ENCODE measurements around the gene BPIFB1.

BPIFB1 gene

GRCh38 chr20:33328157-33329137, 45.4 kb downstream of the BPIFB1 start:
- DNase-seq (ENCODE audit: low read depth, low spot score), result no peak

GRCh38 chr20:33332905-33333456, 50.0 kb downstream of the BPIFB1 start:
- DNase-seq (ENCODE audit: low read depth, low spot score), result no peak

DNA sequence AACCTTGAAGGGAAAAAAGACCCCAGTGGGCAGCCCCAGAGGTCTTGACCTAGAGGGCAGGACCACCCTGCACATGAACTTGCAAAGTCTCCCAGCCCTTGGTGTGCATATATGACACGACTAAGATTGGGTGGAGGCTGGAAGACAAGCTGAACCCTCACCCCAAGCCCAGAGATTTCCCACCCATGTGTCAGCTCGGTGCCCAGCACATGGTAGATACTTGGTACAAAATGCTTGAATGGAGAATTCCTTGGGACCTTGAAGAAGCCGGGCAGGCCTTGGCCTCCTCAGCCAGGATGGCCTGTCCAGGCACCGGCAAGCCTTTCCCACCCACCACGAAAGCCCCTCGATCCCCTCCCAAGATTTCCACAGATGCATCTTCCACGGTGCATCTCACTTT, 50.6 kb downstream of the BPIFB1 start:
- DNase-seq (ENCODE audit: low read depth, low spot score), result no peak

- no peak for DNase-seq (ENCODE audit: low read depth, low spot score)
Measured at GRCh38 chr20:33334111-33334510, 51.1 kb downstream of the BPIFB1 start.

- no peak for DNase-seq (ENCODE audit: low read depth, low spot score)
Measured at GRCh38 chr20:33336375-33336774, 53.4 kb downstream of the BPIFB1 start.

GRCh38 chr20:33337119-33337518, 54.1 kb downstream of the BPIFB1 start:
- DNase-seq (ENCODE audit: low read depth, low spot score), result no peak

DNA sequence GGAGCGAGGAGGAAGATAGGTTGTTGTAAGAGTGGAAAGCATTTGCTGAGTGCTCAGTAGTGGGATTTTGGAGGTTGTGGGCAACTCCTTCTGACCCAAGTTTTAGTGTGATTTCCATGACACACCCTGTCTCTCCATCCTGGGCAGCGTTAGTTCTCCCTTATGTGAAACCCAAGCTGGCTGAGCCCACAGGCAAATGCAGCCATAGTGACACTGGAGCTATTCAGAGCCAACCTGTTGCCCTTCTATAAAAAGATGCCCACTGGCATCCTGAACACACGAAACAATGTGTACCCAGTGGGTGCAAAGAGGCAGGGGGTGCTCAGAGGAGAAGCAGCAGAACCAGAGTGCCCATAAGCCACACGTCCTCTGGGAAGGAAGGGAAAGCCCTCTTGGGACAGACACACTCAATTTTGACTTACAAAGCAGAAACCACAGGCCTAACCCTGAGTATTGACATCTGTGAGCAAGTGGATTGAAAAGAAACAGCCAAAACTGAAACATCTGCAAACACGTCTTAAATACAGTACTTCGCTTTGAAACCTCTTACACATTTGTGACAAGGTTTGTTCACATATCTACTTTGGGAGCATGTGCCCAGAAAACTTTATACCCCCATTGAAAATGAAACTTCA, 54.6 kb downstream of the BPIFB1 start:
- DNase-seq (ENCODE audit: low read depth, low spot score), result no peak

- DNase-seq (ENCODE audit: low read depth, low spot score), result no peak
Measured at GRCh38 chr20:33338467-33339258, 55.6 kb downstream of the BPIFB1 start.

DNA sequence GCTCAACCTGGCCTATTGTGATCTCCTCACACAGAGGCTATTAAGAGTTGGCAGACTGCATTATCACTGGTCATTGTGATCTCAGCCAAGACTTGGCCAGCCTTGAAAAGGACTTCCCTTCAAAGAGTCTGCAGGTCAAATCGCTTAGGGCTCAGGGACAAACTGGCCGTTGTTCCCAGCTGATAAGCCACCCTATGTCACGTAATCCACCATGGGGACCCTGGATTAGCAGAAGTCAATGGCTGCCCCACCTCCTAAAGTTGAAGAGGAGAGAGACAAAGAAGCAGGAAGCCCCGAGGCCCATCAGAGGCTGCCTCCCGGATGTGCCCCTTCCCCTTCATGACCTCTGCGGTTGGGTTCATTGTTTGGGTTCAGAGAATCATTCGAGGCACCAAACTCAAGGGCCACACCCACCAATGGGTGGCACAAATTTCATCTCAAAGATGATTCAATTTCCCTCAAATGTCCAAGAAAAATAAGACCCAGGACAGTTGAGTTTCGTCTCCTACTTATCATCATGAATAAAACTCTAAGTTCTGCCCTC, 56.6 kb downstream of the BPIFB1 start:
- DNase-seq (ENCODE audit: low read depth, low spot score), result no peak

DNA sequence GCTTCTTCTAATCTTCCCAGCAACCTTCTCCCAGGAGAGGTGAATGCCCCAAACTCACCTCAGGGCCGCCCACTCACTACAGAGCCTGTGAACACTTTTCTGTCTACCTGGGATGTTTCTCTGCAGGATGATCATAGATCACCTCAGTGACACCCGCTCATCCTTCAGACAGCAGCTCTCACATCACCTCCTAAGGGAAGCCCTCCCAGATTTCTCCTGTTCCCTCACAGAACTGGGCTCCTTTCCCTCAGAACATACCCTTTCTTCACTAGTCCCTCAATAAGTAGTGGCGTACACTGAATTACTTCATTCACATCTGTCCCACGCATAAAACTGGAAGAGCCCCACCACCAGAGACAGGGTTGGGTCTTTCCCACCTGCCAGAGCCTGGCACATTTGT, 60.5 kb downstream of the BPIFB1 start:
- DNase-seq (ENCODE audit: low read depth, low spot score), result no peak

DNA sequence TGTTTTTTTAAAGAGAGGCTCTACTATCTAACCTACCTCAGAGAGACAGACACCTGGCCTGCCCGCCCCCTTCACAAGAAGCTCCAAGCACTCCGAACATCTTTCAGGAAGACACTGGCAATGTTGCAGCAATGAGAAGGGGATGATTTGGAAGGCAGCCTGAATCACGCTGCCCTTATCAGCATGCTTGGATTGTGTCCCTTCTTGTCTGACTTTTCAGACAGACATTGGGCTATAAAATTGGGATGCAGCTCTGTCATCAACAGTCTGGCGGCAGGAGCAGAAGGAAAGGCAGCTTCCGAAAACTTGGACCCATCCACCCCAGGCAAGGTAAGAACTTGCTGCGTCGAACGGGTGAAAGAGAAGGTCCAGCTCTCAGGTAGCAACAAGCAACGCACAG, 62.3 kb downstream of the BPIFB1 start:
- DNase-seq (ENCODE audit: low read depth, low spot score), result no peak

DNA sequence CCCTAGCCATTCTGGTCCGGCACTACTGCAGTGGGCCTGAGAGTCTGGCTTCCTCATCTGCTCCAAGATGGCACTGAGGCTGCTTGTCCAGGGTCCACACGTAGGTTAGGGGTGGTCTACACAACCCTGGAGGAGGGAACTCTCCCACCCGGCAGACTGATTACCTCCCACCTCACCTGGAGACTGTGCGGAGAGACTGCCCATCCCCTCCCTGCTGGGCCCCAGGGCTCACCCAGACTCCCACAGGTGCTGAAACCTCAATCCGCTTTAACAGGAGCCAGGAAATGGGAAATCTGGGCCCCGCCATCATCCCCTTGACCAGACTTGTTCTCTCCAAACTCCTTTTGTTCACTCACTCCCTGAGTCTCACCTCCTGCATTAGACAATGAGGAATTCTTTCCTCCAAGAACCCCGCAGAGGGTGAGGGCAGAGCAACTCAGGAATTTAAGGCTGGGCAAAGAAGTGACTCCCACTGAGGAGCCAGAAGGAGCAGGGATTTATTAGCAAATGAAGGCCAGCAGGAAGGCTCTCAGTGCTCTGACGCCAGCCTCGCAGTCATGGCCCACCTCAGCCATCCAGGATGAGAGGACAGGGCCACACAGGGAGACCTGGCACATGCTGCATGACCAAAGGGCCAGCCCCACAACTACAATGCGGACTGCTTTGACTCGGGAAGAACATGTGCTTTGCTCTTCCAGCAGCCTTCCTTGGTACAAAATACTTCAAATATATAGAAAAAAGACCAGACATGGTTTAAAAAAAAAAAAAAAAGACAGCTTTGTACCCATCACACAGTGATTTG, 65.3 kb downstream of the BPIFB1 start:
- no peak for DNase-seq (ENCODE audit: low read depth, low spot score)

DNA sequence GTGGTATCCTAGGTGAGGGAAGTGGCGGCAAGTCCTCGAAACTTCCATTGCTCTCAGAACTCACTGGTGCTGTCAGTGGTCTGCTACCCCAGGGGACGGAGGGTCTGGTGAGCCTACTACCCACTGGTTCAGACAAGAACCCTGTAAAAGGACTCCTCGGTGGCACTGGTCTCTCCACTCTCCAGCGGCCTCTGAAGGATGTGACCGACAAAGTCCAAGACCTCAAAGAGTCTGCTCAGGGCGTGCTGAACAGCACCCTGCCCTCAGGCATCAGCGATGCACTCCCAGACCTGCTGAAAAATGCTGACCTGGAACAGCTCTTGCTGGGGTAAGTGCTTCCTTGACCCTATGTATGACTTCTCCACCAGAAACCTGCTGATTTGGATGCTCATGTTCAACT, 66.5 kb downstream of the BPIFB1 start:
- no peak for DNase-seq (ENCODE audit: low read depth, low spot score)

DNA sequence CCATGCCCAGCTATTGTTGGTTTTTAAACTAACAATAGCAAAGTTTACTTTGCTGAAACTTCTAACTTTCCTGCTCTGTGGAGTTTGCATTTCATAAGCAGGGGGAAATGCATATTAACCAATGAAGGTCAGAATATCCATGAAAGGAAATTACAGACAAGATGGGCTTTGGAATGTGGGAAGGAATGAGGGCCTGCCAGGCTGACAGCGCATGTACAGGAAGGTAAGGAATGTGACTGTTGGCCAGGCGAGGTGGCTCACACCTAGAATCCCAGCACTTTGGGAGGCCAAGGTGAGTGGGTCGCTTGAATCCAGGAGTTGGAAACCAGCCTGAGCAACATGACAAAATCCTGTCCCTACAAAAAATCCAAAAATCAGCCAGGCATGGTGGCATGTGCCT, 68.7 kb downstream of the BPIFB1 start:
- no peak for DNase-seq (ENCODE audit: low read depth, low spot score)

DNA sequence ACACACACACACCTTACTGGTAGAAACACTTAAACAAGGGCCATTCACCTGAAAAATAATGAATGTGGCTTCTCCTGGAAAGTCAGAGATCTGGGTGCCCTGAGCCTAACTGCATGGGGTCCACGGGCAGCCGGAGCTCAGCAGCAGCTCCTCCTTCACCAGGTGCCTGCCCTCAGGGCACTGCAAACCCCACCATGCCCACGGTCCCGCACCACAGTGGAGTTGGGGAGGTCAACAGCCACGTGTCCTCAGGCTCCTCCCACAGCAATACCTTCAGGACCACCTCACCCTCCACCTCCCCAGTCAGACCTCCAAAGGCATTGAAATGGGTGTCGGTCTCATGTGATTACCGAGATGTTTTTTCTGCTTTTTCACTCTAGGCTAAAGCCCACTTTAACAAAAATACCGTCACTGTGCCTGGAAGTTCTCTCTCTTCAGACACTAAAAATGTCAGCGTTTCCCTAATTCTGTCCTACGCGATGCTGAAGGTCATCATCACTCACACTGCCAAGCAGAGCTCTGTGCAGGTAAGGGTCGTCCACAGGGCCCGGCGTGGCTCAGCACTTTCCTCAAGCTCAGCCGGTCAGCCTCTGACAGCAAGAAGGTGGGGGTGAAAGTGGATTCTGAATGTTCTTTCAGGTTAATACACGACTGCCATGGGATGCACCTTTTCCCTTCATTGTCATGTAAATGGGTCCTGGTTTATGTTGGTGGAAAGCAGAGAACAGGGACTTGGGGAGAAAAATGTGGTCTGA, 69.4 kb downstream of the BPIFB1 start:
- DNase-seq (ENCODE audit: low read depth, low spot score), result no peak

GRCh38 chr20:33353013-33353402, 70.0 kb downstream of the BPIFB1 start:
- DNase-seq (ENCODE audit: low read depth, low spot score), result no peak

All from smooth muscle cell of the brain vasculature (primary cell).